C1 segment of cervical spinal cord (tissue), 14 donors: Measurements from ENCODE around the gene WSCD2.

Experiments used
- DNase-seq, 14 donors: peaks; one replicate each; lab custom pipeline; 2025; lab: John Stamatoyannopoulos, UW

WSCD2 gene

GRCh38 chr12:108127654-108128053 lies 1.4 kb upstream of the WSCD2 start:
- DNase-seq = no peak

DNA sequence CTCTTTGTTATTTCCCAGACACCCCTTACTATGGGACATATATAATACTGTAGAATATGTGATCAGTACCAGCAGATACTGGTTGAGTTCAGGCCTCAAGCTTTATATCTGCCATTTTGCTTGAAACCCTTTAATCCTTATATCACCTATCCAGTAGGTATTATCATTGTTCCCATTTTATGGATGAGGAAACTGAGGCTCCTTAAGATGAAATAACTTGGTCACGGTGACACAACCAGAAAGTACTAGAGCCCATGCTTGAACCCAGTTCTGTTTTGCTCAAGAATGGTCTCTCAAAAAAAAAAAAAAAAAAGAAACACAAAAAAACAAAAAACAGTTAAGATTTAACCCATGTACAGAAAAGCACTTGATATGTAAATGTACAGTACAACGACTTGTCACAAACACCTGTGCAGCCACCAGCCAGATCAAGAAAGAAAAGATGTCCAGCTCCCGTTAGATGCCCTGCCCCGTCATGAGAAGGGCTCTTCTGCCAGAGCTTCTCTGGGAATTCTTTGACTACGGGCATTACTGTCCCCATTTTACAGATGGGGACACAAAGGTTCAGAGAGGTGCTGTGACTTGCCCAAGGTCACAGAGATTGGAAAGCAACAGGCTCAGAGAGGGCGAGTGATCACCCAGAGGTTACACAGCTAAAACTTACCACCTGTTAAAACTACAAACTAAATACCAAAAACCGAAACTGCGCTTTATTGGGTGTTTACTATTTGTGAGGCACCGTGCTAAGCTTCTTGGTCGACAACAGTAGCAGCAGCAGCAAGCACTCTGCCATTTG lies 669 bp upstream of the WSCD2 start:
- no peak for DNase-seq

- DNase-seq = no peak
Measured at GRCh38 chr12:108131035-108131434, 1.9 kb downstream of the WSCD2 start.

- peak in 1 of 14 donors; percentile 77 for DNase-seq
Measured at GRCh38 chr12:108131657-108132126, 2.6 kb downstream of the WSCD2 start.

DNA sequence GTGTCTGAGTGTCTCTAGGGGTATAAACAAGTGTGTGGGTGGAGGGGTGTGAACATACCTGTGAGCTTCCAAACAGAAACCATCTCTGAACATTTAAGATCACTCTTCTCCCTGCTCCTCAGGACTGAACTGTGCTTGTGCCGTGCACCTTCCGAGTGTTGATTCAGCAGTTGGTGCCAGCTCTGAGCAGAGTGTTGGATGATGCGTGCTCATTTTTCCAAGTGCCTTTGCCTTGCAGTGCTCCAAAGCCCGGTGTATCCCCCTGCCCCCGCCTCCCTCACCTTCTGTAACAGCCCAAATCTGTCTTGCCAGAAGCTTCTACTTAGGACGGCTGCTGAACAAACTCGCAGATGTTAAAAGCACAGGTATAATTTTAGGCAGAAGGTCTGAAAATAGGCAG lies 4.4 kb downstream of the WSCD2 start:
- DNase-seq = peak in 1 of 14 donors; percentile 65

DNA sequence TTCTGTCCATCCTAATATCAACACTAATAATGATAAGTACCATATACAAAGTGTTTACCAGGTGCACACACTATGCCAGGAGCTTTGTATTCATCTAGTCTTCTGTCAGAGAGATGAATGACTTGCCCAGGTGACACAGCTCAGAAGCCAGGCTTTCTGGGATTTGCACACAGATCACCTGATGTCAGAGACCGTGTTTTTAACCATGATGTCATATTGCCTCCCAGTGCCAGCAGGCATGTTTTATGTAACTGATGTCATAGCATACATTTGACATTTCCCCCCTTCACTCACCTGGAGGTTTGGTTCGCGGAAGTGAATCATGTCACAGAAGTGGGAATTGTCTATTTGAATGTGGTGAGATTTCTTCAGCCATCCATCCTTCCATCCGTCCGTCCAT lies 5.7 kb downstream of the WSCD2 start:
- no peak for DNase-seq

DNA sequence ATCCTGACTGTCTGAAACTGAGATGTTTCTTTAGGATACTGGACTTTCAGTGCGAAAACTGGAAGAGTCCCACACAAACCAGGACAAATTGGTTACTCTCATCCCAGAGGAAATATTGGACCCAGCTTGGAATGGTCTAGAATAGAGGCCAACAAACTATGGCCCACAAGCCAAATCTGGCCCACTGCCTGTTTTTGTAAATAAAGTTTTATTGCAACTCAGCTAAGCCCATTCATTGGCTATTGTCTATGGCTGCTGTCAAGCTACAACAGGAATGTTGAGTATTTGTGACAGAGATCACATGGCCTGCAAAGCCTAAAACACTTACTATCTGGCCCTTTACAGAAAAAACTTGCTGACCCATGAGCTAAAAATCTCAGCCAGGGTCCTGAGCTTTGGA lies 6.5 kb downstream of the WSCD2 start:
- no peak for DNase-seq

- DNase-seq = no peak
Measured at GRCh38 chr12:108136697-108137096, 7.6 kb downstream of the WSCD2 start.

DNA sequence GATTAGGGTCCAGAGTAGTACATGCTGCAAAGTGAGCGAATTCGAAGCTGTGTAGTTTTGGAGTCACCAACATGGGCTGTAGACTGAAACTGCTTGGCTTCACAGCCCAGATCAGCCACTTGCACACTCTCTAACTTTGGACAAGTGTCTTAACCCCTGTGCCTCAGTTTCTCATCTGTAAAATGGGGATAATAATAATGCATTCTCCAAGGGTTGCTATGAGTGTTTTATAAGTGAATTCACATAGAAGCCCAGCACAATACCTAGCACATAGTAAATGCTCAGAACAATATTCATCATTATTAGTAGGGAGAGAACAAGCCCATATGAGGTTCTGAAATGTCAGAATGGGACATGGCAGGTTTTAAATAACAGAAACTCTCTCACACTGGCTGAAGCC lies 10.4 kb downstream of the WSCD2 start:
- no peak for DNase-seq

DNA sequence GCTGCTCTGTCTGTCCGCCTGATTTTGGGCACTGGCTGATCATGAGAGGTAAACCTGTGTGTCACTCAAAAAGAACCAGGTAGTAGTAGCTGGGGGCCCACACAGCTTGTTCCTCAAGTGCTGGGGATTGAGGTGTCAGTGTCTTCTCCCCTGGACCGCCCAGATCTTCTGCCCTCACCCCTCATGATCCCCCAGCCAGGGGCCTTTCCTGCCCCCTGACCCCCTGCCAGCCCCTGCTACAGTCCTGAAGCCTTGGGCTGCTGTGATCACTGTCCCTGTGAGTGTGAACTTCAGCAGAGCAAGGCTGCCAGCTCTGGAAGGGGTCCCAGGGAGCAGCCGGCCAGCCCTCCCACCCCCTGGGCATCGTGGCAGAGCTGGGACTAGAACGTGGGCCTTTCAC lies 11.4 kb downstream of the WSCD2 start:
- no peak for DNase-seq

- no peak for DNase-seq
Measured at GRCh38 chr12:108141600-108142130, 12.6 kb downstream of the WSCD2 start.

- no peak for DNase-seq
Measured at GRCh38 chr12:108143144-108143543, 14.1 kb downstream of the WSCD2 start.

DNA sequence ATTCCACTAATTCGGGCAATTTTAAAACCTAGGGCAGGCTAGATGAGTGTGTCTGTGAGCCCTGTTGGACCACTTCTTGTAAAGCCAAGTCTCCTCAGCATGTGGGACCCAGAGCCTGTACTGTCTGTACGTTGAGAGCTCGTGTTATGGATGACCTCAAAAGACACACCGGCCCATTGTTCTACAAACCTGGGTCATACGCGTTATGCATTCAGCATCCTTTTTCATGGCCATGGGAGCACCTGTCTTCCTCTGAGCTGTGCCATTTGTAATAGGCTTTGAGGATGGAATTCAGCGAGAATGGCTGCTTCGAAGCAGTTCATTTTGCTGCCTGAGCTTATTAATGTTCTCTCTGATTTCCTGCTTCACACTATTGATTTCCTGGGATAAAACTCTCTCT lies 15.0 kb downstream of the WSCD2 start:
- DNase-seq = no peak

- DNase-seq = no peak
Measured at GRCh38 chr12:108145011-108145410, 15.9 kb downstream of the WSCD2 start.

DNA sequence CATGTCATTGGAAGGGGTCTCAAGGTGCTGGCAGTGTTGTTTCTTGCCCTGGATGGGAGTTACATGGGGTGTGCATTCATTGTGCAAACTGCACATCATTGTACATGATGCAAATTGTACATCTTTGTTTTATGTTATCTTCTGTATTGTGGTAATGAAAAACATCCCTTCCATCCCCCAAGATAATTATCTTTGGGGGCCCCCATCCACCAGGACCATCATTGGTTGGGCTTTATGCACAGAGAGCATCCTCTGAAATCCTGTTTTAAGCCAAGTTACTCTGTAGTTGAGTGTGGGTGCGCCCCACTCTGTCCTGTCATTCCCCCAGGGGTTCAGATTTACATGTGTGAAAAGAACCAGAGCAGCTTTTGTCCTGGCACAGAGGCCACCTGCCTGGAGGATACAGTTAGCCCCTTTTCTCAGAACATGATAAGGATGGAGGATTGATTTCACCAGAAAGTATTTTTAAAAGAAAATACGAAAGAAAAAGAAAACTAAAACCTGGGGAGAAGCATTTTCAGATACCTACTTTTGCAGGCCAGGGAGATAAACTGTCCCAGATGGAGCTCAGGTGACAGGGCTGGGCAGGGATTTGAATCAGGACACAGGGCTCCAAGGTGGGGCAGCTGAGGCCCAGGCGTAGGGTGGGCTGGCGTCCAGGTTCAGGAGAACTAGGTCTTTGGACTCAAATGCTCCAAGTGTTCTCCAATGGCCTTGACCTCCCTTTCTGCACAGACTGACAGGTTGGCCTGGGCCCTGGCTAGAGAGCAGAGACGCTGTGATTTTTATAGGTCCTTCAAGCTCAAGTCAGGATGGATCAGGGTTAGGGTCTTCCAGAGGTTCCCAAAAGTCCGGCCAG lies 17.2 kb downstream of the WSCD2 start:
- DNase-seq = peak in 1 of 14 donors; percentile 62

DNA sequence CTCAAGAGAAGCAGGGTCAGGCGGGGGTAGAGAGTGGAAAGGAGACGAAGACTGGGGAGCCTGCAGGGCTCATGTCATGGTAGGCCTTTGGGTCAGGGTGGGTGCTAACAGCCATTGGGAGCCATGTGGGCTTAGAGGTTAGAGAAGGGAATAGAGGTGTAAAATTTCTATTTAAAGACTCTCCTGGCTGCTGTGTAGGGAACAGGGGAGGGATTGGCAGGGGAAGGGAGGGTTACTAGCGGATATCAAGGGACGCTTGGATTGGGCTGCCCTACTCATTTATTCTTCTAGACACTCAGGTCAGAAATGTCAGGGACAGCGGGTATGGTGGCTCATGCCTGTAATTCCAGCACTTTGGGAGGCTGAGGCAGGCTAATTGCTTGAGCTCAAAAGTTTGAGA lies 18.2 kb downstream of the WSCD2 start:
- DNase-seq = no peak

GRCh38 chr12:108148521-108149074 lies 19.5 kb downstream of the WSCD2 start:
- DNase-seq = no peak

DNA sequence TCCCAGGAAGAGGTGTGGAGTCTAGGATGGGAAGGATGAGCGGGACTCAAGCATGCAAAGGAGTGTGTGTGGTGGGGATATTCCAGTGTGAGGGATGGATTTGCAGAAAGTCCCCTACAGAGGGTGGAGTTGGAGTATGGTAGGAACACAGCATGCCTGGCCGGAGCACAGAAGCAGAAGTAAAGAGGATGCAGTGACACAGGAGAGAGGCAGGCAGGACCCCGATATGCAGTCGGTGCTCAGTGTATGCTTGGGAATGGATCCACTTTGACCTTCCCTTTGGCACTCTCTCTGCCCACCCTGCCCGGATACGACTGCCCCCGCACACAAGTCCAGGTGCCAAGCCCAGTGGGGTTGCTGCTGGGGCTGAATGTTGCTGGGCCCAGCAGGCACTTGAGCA lies 21.3 kb downstream of the WSCD2 start:
- DNase-seq = peak in 2 of 14 donors; percentile 34 to 75

- DNase-seq = no peak
Measured at GRCh38 chr12:108151533-108152169, 22.6 kb downstream of the WSCD2 start.

DNA sequence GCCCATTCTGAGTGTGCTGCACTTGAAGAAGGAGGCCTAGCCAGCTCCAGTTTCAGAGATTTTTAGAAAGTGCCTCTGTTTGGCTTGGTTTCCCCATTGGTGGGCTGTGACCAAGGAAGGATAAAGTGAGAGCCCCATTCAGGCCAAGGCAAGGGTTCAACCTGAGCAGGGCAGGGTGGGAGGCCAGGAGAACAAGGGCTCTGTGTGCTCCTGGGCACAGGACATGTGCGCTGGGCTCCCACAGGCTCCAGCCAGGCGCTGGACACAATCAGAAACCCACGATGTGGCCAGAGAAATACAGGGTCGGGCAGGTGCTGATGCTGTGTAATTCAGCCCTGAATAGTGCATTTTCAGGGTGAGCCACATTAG lies 23.1 kb downstream of the WSCD2 start:
- DNase-seq = no peak

DNA sequence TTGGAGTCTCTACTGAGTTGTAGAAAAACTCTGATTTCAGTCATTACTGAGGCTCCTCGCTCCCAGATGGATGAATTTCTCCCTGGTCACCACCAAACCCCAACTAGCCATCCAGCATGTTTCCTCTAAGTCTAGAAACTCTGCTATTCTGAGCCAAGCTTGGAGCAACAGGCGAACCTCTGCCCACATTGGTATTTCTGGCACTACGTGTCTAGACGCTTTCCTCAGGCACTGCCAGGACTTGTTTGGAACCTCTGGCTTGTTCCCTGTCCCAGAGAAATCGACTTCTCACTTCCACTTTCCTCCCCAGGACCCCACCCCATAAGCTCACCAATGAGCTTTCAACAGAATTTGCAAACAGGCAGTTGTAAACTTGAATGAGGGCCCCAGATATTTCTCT lies 27.6 kb downstream of the WSCD2 start:
- peak in 1 of 14 donors; percentile 14 for DNase-seq
